ENCODE data around the gene ATP11C.

GRCh38 chrX:139898334-139898733, 34.5 kb downstream of the ATP11C start:
- TF ChIP-seq EP300 (IDR thresholded peaks at IDR 0.05; ENCODE audit: low read depth) (no peak), CTCF (IDR thresholded peaks at IDR 0.05) (no peak)

All from transverse colon (tissue), 3 donors.